IMR-90 (cell line): ENCODE data around the gene SCN8A. TPM values are rescaled to one million over a fixed set of nuclear protein-coding genes. Genes with fewer than 3 reads are reported as not detected.

Experiments used
- ATAC-seq: fragments of 200-7000 bp; cut with Tn5 transposase; 2 replicates; pipeline ENCODE4 v1.9.1; 2020; ENCODE audit warnings: low read depth, mild to moderate bottlenecking, moderate library complexity
- BruUV-seq: library from RNA; stranded (reverse); fragments of 400-500 nt; replicated peaks from 2 replicates; lab custom pipeline; 2021; lab: Mats Ljungman, UMichigan
- CTCF ChIA-PET: fragments of 300-600 bp; formaldehyde crosslinking; extraction: SDS; loops from one replicate; lab custom pipeline; 2021; ENCODE audit warnings: antibody characterized with exemption; lab: Yijun Ruan, JAX
- POLR2A ChIA-PET: fragments of 300-600 bp; sonication (Branson Sonifier 250); formaldehyde crosslinking; loops from one replicate; lab custom pipeline; 2022; ENCODE audit warnings: antibody characterized with exemption; ENCODE audit not compliant: unreplicated experiment; lab: Charles Lee
- DNase-seq: peaks from one replicate; pipeline ENCODE4 v3.0.0; 2013
- H2AFZ ChIP-seq: replicated peaks from 2 replicates; pipeline ENCODE3; 2013; ENCODE audit warnings: low read length, mild to moderate bottlenecking; ENCODE audit not compliant: poor library complexity
- H2AK5ac ChIP-seq: 2 replicates; pipeline ENCODE4 v1.6.1; 2013; ENCODE audit warnings: low read depth, low read length, inconsistent platforms
- H2AK9ac ChIP-seq: replicated peaks from 2 replicates; pipeline ENCODE3; 2013; ENCODE audit warnings: mild to moderate bottlenecking, low read depth, low read length, moderate library complexity; ENCODE audit not compliant: poor library complexity
- H2BK120ac ChIP-seq: 2 replicates; pipeline ENCODE4 v1.6.1; 2013; ENCODE audit warnings: low read depth, low read length, inconsistent platforms
- H2BK15ac ChIP-seq: 3 replicates; pipeline ENCODE4 v1.6.1; 2013; ENCODE audit warnings: low read depth, low read length, inconsistent platforms
- H2BK20ac ChIP-seq: 2 replicates; pipeline ENCODE4 v1.6.1; 2013; ENCODE audit warnings: low read depth, mild to moderate bottlenecking, inconsistent platforms, low read length, moderate library complexity
- H2BK5ac ChIP-seq: 2 replicates; pipeline ENCODE4 v1.6.1; 2013; ENCODE audit warnings: mild to moderate bottlenecking, low read depth, low read length, inconsistent platforms; ENCODE audit not compliant: poor library complexity, severe bottlenecking
- H3K14ac ChIP-seq: replicated peaks from 2 replicates; pipeline ENCODE4 v1.6.1; 2013; ENCODE audit warnings: low read depth, low read length, inconsistent platforms
- H3K18ac ChIP-seq: 2 replicates; pipeline ENCODE4 v1.6.1; 2013; ENCODE audit warnings: low read depth, low read length, control low read depth
- H3K23ac ChIP-seq: 2 replicates; pipeline ENCODE4 v1.6.1; 2013; ENCODE audit warnings: low read depth, low read length, inconsistent platforms
- H3K27ac ChIP-seq: 2 replicates; pipeline ENCODE4 v1.5.1; 2013; ENCODE audit warnings: mild to moderate bottlenecking, control low read depth, low read length; ENCODE audit not compliant: insufficient read depth
- H3K27me3 ChIP-seq: 2 replicates; pipeline ENCODE4 v1.6.1; 2013; ENCODE audit warnings: low read length; ENCODE audit not compliant: control insufficient read depth, insufficient read depth
- H3K36me3 ChIP-seq: 2 replicates; pipeline ENCODE4 v1.6.1; 2013; ENCODE audit warnings: low read length, mixed read lengths; ENCODE audit not compliant: control insufficient read depth, insufficient read depth
- H3K4ac ChIP-seq: 2 replicates; pipeline ENCODE4 v1.6.1; 2013; ENCODE audit warnings: low read depth, low read length, inconsistent platforms
- H3K4me1 ChIP-seq: 2 replicates; pipeline ENCODE4 v1.6.1; 2013; ENCODE audit warnings: low read length, mixed read lengths; ENCODE audit not compliant: control insufficient read depth, insufficient read depth
- H3K4me2 ChIP-seq: 2 replicates; pipeline ENCODE4 v1.6.1; 2013; ENCODE audit warnings: low read depth, mild to moderate bottlenecking, control low read depth, low read length, moderate library complexity
- H3K4me3 ChIP-seq: 2 replicates; pipeline ENCODE4 v1.5.1; 2013; ENCODE audit warnings: low read depth, mild to moderate bottlenecking, control low read depth, low read length, moderate library complexity; ENCODE audit not compliant: insufficient read depth
- H3K56ac ChIP-seq: 2 replicates; pipeline ENCODE4 v1.6.1; 2013; ENCODE audit warnings: low read length, inconsistent platforms; ENCODE audit not compliant: insufficient read depth; ENCODE audit errors: extremely low read depth
- H3K79me1 ChIP-seq, 2 experiments: 2 replicates each; pipeline ENCODE4 v1.6.1; 2013; ENCODE audit warnings: low read length in 2 of 2, inconsistent platforms in 1 of 2, low read depth in 1 of 2
- H3K9ac ChIP-seq: 2 replicates; pipeline ENCODE4 v1.6.1; 2013; ENCODE audit warnings: low read depth, low read length, control low read depth
- H3K9me1 ChIP-seq: 2 replicates; pipeline ENCODE4 v1.6.1; 2013; ENCODE audit warnings: low read length, inconsistent platforms; ENCODE audit not compliant: insufficient read depth
- H3K9me3 ChIP-seq: 2 replicates; pipeline ENCODE4 v1.6.1; 2013; ENCODE audit warnings: low read length; ENCODE audit not compliant: control insufficient read depth, insufficient read depth
- H4K20me1 ChIP-seq: 2 replicates; pipeline ENCODE4 v1.6.1; 2013; ENCODE audit warnings: low read length, inconsistent platforms; ENCODE audit not compliant: insufficient read depth
- H4K5ac ChIP-seq: 2 replicates; pipeline ENCODE4 v1.6.1; 2013; ENCODE audit warnings: mild to moderate bottlenecking, low read depth, low read length, control low read depth
- H4K8ac ChIP-seq, 2 experiments: 2 replicates each; pipeline ENCODE4 v1.6.1; 2013; ENCODE audit warnings: low read depth in 2 of 2, low read length in 2 of 2, control low read depth in 1 of 2, inconsistent platforms in 1 of 2
- H4K91ac ChIP-seq: 2 replicates; pipeline ENCODE4 v1.6.1; 2013; ENCODE audit warnings: low read depth, low read length, inconsistent platforms; ENCODE audit not compliant: insufficient read depth
- BHLHE40 ChIP-seq: fragments of 150-350 bp; IDR thresholded peaks from 2 replicates; pipeline ENCODE4 v1.6.1; 2016; ENCODE audit warnings: mild to moderate bottlenecking, low read depth, low read length
- FOS ChIP-seq: fragments of 150-350 bp; IDR thresholded peaks from 2 replicates; pipeline ENCODE4 v1.6.1; 2016; ENCODE audit warnings: low read depth, low read length
- NFE2L2 ChIP-seq: fragments of 150-350 bp; IDR thresholded peaks from 2 replicates; pipeline ENCODE4 v1.6.1; 2016; ENCODE audit warnings: low read depth, mild to moderate bottlenecking, low read length
- WGBS, 2 experiments: methylation state at CpG; one replicate each; pipeline versions ENCODE4 v1.1.5 to v1.1.7; 2013; ENCODE audit warnings: missing lambda C conversion rate in 2 of 2; ENCODE audit not compliant: insufficient read length in 1 of 2; ENCODE audit errors: extremely low coverage in 2 of 2; 5-methylcytosine and 5-hydroxymethylcytosine counted together
- dilution Hi-C: fragments of 300-500 bp; cut with HindIII; formaldehyde crosslinking; loops from one replicate; pipeline ENCODE4 v1.14.3; 2018; ENCODE audit warnings: low sequenced_read_pairs; ENCODE audit not compliant: unreplicated experiment
- in situ Hi-C: fragments of 300-500 bp; cut with MboI; formaldehyde crosslinking; loops from 3 replicates; pipeline ENCODE4 v1.14.3; 2019; ENCODE audit warnings: low sequenced_read_pairs, inconsistent platforms, mixed read lengths
- intact Hi-C: fragments of 100-400 bp; cut with micrococcal nuclease; formaldehyde crosslinking; loops from 2 replicates; pipeline ENCODE4 v1.10.0; 2022
- polyA plus RNA-seq, 3 experiments: library from polyadenylated mRNA; depleted of rRNA; stranded (reverse); fragments of >200 nt; gene quantifications; 2 replicates each; pipeline ENCODE4 v1.2.3, GENCODE V29; 2012; ENCODE audit warnings: low replicate concordance in 1 of 3
- total RNA-seq: library from RNA; depleted of rRNA; stranded (reverse); fragments of >200 nt; gene quantifications from 2 replicates; pipeline ENCODE4 v1.2.3, GENCODE V29; 2012

Gene SCN8A
- total and polyA plus RNA-seq, 2 of the 4 experiments (the other 2 are of a cell fraction), result 6.9 to 19.7 TPM

DNA sequence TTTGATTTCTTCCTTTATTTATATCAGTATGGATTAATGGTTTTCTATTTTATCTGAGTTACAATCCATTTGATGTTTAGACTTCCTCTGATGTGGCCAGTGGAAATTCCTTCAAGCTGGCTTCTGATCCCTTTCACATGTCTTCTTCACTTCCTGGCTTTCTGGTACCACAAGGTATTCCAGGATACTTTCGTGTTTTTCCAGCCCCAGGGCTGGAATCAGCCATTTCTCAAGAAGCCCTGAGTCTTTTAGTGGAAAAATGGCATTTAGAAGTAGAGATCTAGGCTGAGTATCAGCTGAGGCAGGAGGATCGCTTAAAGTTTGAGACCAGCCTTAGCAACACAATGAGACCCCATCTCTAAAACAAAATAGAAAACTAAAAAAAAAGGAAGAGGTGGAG is 164.2 kb downstream of the SCN8A start:
- Histone ChIP-seq H2BK20ac (no peak overlapping the region), H4K8ac (no peak overlapping the region), H2BK15ac (no peak overlapping the region), H3K36me3 (0 out of 2 replicates have a peak, but pooled peaks cover 1% of the 10 kb centered on the region), H3K56ac (no peak overlapping the region), H3K27ac (no peak overlapping the region), H3K4me1 (no peaks in the 10 kb centered on the region; the same call in 1 of the 2 replicates), H3K4me3 (no peak overlapping the region), H3K9me3 (no peaks in the 10 kb centered on the region), H4K91ac (no peak overlapping the region), H4K20me1 (no peaks in the 10 kb centered on the region), H2AFZ (no peak overlapping the region), H3K23ac (no peak overlapping the region), H2AK9ac (no peak overlapping the region), H3K9me1 (peaks cover 2% of the 10 kb centered on the region; the same call in 1 of the 2 replicates), H3K4ac (no peak overlapping the region), H3K4me2 (no peak overlapping the region), H4K5ac (no peak overlapping the region), H2BK5ac (no peak overlapping the region), H3K9ac (no peak overlapping the region), H3K18ac (no peak overlapping the region), H3K79me1 (no peaks in the 10 kb centered on the region; a peak in 1 of 4 replicates), H2AK5ac (no peak overlapping the region), H3K27me3 (no peaks in the 10 kb centered on the region), H3K14ac (no peak overlapping the region), H2BK120ac (no peak overlapping the region)
- dilution Hi-C loops (no loop called here), in situ Hi-C loops (no loop called here), intact Hi-C loops (no loop called here)
- TF ChIP-seq BHLHE40, result no peak
- TF ChIP-seq FOS, result no peak
- no peak for TF ChIP-seq NFE2L2
- no CpG with 5 or more reads among the region's 2 CpGs for WGBS, 2 experiments
- ATAC-seq, result no peak
- BruUV-seq, result no TSS peak
- CTCF ChIA-PET, result no interaction called here
- no peak for DNase-seq
- POLR2A ChIA-PET, result no interaction called here
